GM10248 (cell line): ENCODE results near the gene SPATA16.
"Not testable (repeated sequence)": the region's sequence is repeated elsewhere in the genome, so short reads cannot be mapped to it uniquely, and the experiment has no call there.

Experiments
- CTCF ChIA-PET: fragments of 300-600 bp; sonication (Branson Sonifier 250); formaldehyde crosslinking; extraction: SDS; loops from one replicate; lab custom pipeline; 2021; ENCODE audit warnings: antibody characterized with exemption; lab: Yijun Ruan, JAX
- POLR2A ChIA-PET: fragments of 350-650 bp; sonication (Branson Sonifier 250); formaldehyde crosslinking; extraction: SDS; loops from one replicate; lab custom pipeline; 2020; ENCODE audit warnings: antibody characterized with exemption; lab: Yijun Ruan, JAX
- DNase-seq: peaks from one replicate; pipeline ENCODE4 v3.0.0; 2012; ENCODE audit errors: extremely low spot score
- TF ChIP-seq, protein P1 (sequence below): IDR thresholded peaks from 2 replicates; pipeline ENCODE4 v1.5.1; 2012; ENCODE audit warnings: mild to moderate bottlenecking, low read depth; ENCODE audit errors: extremely low read depth, missing control alignments, control extremely low read depth

SPATA16 gene

GRCh38 chr3:173028351-173028750 lies 112.7 kb downstream of the SPATA16 start:
- TF ChIP-seq, protein P1, sequence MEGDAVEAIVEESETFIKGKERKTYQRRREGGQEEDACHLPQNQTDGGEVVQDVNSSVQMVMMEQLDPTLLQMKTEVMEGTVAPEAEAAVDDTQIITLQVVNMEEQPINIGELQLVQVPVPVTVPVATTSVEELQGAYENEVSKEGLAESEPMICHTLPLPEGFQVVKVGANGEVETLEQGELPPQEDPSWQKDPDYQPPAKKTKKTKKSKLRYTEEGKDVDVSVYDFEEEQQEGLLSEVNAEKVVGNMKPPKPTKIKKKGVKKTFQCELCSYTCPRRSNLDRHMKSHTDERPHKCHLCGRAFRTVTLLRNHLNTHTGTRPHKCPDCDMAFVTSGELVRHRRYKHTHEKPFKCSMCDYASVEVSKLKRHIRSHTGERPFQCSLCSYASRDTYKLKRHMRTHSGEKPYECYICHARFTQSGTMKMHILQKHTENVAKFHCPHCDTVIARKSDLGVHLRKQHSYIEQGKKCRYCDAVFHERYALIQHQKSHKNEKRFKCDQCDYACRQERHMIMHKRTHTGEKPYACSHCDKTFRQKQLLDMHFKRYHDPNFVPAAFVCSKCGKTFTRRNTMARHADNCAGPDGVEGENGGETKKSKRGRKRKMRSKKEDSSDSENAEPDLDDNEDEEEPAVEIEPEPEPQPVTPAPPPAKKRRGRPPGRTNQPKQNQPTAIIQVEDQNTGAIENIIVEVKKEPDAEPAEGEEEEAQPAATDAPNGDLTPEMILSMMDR = no peak
- ChIA-PET POLR2A (no interaction called here), CTCF (interaction anchor here (1.0 to 1.6 kb wide), 3 partner anchors 10 to 136 kb away, joined by 3 read pairs; no protein-coding TSS in a partner anchor)
- DNase-seq = no peak

DNA sequence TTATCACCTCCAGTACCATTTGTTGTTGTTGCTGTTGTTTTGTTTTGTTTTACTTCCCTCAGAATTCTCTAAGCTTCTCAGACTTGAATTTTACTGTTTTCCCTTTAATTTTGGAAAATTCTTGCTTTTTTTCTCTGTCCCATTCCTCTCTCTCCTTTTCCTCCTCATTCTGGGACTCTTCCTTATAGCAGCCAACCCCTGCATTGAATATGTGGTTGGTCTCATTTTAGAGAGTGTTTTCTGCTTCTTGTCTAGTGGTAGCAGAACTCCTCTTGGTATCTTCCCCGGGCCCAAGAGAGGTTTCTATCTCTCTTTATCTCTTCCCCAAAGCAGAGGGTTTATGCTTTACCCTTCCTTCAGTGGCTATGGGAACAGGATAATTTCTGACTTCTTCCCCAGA lies 113.6 kb downstream of the SPATA16 start:
- TF ChIP-seq, protein P1 = no peak
- ChIA-PET CTCF (interaction anchor here (1.6 kb wide), 1 partner anchor 19 kb away, joined by 3 read pairs; no protein-coding TSS in a partner anchor), POLR2A (no interaction called here)
- no peak for DNase-seq

GRCh38 chr3:173025941-173026340 lies 115.1 kb downstream of the SPATA16 start:
- POLR2A ChIA-PET = no interaction called here
- CTCF ChIA-PET = no interaction called here
- TF ChIP-seq, protein P1 = no peak

DNA sequence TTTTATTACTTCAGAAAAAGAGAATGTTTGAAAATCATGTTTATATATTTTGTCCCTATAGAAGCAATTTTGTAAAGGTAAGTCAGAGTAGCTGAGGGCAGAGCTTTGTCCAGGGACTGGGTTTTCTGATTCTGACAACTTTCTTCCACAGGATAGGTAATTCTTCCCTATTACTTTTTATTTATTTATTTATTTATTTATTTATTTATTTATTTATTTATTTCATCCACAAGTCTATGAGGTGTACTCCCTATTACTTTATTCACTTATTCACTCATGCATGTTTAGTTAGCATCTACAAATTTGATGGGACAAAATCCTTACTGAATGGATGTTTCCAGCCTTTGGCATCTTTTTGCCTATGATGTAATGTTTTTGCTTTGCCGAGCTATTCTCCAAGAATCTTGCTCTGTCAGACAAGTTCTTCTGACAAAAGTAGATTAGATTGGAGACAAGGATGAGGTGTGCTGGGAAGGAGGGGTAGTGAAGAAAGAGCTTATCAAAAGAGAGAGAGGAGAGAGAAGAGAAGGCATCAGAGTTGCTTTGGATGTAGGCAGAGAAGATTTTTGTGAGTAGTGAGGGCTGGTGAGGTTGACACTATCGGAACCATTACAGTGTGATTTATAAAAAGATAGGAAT lies 119.4 kb downstream of the SPATA16 start:
- POLR2A ChIA-PET = no interaction called here
- no peak for DNase-seq
- TF ChIP-seq, protein P1 = no peak
- CTCF ChIA-PET = interaction anchor here (1.1 to 2.2 kb wide), 3 partner anchors 11 to 28 kb away, joined by 3 to 4 read pairs (median 4); no protein-coding TSS in a partner anchor

More at GRCh38 chr3:173025941-173026340, 115.1 kb downstream of the SPATA16 start:
- DNase-seq = no peak

DNA sequence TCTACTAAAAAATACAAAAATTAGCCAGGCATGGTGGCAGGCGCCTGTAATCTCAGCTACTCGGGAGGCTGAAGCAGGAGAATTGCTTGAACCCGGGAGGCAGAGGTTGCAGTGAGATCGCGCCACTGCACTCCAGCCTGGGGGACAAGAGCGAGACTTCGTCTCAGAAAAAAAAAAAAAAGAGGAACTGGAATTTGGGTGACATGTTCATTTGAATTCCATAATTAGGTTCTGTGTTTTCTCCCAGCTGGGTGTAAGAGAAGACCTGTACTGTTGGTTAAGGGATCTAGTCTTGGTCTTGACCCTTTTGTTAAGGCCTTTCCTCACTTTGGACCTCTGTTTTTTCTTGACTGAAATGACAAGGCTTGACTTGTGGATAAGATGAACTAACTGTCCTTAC lies 120.9 kb downstream of the SPATA16 start:
- CTCF ChIA-PET = interaction anchor here (1.0 kb wide), 1 partner anchor 73 kb away, joined by 3 read pairs; no protein-coding TSS in a partner anchor
- POLR2A ChIA-PET, DNase-seq: not testable (repeated sequence)

GRCh38 chr3:173019378-173019777 lies 121.7 kb downstream of the SPATA16 start:
- TF ChIP-seq, protein P1 = no peak
- CTCF ChIA-PET = interaction anchor here (0.7 kb wide), 1 partner anchor 11 kb away, joined by 3 read pairs; no protein-coding TSS in a partner anchor
- DNase-seq = no peak
- POLR2A ChIA-PET = no interaction called here

DNA sequence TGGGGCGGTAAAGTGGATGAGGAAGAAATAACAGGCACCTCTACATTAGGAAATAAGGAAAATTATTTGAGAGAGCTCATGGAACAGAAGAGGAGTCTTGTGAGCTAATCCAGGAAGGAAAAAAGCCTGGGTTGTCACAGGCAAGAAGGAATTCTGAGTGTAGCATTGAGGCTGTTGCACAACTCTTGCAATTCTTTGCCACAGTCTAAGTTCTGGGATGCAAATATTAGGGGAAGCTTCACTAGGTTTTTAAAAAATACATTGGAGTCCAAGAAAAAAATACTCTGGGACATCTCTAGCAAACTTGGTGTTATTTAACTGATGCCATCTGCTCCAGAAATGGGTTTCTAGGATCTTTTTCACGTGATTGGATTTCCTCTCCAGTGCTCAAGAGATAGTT lies 122.3 kb downstream of the SPATA16 start:
- POLR2A ChIA-PET = no interaction called here
- no peak for DNase-seq
- CTCF ChIA-PET = interaction anchor here (0.7 kb wide), 1 partner anchor 11 kb away, joined by 3 read pairs; no protein-coding TSS in a partner anchor
- TF ChIP-seq, protein P1 = no peak
